SKM-1 treated with dmso at 0.1 percent for 144 hours (cell line): Measurements from ENCODE around the gene HIP1R.
A peak's percentile ranks its signal among the peaks of the same experiment; 100 is the strongest.

Experiments used
- DNase-seq: peaks from one replicate; lab custom pipeline; 2025; ENCODE audit not compliant: unreplicated experiment; lab: John Stamatoyannopoulos, UW

HIP1R gene

GRCh38 chr12:122847921-122848421, 12.7 kb downstream of the HIP1R start:
- no peak for DNase-seq

DNA sequence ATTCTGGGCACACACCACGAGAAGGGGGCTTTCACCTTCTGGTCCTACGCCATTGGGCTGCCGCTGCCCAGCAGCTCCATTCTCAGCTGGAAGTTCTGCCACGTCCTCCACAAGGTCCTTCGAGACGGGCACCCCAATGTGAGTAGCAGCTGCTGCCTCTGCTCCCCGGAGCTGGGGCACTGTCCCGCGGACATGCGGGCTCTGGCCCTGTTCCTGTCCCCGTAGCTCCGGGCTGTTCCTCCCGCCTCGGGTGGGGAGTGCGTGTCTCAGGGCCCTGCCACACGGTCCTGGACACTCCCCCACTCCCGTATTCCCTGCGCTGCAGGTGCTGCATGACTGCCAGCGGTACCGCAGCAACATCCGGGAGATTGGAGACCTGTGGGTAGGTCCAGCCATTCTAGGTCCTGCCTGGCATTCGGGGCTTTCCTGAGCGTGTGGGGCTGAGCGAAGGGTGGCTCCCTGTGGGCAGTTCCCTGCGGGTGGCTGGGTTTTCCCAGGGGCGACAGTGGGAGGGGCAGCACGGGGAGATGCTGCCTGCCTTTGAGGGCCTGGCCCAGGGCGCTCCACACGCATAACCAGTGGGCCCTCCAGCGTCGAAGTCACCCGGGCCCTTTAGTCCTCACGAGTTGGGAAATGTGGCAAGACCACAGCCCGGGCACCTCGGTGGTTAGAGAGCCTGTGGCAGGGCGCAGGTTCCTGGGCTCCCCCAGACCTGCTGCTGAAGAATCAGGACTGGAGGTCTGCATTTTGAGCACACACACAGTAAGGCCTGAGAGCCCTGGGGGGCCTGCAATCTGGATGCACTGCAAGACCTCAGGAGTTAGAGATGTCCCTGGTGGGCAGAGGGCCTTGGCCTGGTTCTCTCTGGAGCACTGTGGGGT, 13.5 kb downstream of the HIP1R start:
- DNase-seq: no peak

DNA sequence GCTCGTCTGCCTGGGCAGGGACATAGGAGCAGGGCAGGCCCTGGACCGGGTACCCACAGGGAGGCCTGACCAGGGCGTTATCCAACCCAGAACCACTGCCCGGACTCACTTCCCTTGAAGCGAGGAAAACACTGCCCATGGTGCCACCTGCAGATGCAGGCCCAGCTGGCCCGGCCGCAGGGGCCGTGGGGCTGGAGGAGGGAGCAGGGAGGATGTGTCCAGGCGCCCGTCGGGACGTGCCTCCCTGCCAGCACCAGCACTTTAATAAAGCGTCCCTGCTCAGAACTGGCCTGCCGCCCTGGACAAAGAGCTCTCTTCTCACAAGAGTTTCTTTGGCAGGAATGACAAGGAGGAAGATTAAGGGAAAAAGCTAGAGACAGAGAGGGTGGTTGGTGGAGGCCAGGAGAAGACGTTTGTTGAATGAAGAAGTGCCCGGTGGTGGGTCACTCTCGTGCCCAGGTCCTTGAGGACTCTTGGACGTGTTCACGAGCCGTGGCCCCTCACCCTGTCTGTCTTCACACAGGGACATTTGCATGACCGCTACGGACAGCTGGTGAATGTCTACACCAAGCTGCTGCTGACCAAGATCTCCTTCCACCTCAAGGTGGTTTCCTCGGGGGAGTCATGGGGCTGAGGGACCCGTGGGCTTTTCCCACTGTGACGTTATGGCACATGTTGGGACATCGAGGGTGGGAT, 14.2 kb downstream of the HIP1R start:
- no peak for DNase-seq

- no peak for DNase-seq
Observed at GRCh38 chr12:122850048-122850445, 14.8 kb downstream of the HIP1R start.

DNA sequence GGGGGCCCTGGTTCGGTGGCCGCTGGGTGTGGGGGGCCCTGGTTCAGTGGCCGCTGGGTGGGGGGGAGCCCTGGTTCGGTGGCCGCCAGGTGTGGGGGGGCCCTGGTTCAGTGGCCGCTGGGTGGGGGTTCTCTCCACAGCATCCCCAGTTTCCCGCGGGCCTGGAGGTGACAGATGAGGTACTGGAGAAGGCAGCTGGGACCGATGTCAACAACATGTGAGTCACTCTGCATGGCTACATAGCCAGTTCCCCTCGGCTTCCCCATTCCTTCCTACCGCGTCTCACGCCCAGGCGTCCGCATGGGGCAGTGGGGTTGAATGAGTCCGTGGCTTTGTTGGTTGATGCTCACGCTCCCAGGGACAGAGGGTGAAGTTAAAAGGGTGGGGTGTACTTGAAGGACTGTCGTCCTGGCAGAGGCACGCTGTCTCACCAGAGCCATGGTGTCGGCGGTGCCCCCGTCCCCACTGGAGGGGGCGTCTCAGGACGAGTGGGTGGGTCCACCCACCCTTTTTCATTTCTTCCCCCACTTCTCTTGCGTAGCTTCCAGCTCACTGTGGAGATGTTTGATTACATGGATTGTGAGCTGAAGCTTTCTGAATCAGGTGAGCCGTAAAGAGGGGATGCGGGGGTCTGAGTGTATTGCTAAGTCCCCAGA, 15.6 kb downstream of the HIP1R start:
- DNase-seq: no peak

- DNase-seq: no peak
Observed at GRCh38 chr12:122851820-122852219, 16.6 kb downstream of the HIP1R start.

DNA sequence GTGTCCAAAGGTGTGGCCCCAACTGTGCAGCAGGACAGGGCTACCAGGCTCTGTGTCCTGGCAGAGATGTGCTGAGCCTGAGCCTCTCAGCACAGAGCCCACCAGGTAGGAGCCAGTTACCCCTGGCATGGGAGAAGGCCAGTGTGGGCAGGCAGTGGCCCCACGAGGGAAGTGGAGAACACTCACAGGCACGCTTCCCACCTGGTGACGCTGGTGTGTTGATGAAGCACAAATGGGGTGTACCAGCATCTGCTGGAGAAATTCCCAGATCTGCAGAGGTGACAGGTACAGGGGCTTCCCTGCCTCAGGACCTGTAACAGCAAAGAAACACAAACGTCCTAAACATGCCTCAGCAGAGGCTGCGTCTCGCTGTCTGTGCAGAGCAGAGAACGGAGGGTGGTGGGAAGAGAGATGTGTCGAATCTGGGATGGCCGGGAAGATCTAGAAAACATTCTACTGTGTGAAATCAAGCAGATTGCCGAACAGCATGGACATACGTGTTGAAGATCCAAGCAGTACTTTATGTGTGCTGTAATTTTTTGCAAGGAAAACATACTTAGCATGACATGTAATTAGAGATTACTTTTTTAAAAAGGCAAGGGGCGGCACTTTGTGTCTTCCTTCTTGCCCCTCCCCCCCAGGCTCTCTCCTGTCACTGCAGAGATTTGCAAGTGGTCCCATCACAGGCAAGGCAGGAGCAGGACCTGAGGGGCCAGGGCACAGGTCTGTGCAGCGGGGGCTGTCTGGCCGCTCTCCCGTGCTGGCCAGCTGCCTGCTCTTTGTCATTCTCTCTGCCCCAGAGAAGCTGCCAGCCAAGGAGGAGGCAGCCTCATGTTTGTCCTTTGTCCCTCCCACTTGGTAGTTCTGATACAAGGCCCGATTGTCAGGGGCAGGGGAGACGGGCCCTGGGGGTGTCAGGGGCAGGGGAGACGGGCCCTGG, 17.3 kb downstream of the HIP1R start:
- no peak for DNase-seq

DNA sequence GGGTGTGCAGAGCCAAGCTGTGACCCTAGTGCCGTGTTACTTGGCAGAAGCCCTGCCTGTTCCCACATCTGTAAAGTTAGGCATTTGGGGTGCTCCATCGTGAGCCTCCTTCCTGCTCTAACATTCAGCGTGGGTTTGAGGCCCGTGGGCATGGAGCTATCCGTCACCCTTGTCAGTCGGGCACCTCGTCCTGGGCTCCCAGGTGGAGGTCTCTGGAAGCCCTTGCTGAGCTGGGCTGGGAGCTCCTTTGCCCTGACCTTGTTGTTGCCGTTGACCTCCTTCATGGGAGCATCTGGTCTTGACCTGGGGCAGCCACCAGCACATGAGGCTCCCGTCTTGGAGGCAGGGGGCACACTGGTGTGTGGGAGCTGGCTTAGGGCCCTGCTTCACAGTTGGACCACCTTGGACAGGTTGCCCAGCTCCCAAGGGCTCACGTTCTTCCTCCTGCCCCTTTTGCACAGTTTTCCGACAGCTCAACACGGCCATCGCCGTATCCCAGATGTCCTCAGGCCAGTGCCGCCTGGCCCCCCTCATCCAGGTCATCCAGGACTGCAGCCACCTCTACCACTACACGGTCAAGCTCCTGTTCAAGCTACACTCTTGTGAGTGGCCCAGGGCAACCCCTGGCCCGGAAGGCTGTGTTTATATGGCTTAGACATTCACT, 18.5 kb downstream of the HIP1R start:
- no peak for DNase-seq

DNA sequence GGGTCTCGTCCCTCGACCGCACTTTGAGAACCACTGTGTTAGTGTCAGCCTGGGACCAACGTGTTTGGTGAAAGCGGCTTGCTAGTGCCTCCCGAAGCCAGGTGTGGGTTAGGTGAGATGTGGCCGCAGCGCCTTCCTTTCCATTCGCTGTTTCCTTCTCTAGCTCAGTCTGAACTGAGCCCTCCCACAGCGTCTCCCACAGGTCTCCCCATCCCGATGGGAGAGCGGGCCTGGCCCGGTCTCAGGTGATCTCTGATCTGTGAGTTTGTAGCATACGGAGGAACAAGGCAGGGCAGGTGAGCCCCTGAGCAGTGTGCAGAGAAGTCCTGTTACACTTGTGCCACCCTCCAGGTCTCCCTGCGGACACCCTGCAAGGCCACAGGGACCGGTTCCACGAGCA, 19.3 kb downstream of the HIP1R start:
- DNase-seq: no peak

DNA sequence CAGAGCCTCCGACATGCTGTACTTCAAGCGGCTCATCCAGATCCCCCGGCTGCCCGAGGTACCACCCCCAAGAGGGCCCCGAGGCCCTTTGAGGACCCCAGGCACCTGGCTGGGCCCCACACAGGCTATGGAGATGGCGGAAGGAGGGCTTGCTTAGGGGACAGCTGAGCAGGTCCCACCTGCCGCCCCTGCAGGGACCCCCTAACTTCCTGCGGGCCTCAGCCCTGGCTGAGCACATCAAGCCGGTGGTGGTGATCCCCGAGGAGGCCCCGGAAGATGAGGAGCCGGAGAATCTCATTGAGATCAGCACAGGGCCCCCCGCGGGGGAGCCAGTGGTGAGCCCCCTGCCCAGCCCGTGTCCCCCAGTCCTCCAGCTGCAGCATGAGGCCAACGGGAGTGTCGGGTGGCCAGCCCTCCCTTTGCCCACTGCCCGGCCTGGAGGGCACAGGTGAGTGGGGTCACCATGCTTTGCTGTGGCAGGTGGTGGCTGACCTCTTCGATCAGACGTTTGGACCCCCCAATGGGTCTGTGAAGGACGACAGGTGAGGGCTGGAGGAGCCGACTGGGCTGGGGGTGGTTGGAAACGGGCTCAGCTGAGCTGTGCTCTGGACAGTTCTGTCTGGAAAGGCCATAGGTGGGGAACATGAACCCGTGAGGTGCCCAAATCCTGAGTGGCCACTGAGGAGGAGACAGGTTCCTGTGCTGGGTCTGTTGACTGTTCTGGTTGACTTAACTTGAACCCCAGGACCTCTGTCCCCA, 20.0 kb downstream of the HIP1R start:
- DNase-seq: no peak

GRCh38 chr12:122855928-122856831, 20.9 kb downstream of the HIP1R start:
- DNase-seq: no peak

GRCh38 chr12:122856999-122857671, 21.9 kb downstream of the HIP1R start:
- no peak for DNase-seq

DNA sequence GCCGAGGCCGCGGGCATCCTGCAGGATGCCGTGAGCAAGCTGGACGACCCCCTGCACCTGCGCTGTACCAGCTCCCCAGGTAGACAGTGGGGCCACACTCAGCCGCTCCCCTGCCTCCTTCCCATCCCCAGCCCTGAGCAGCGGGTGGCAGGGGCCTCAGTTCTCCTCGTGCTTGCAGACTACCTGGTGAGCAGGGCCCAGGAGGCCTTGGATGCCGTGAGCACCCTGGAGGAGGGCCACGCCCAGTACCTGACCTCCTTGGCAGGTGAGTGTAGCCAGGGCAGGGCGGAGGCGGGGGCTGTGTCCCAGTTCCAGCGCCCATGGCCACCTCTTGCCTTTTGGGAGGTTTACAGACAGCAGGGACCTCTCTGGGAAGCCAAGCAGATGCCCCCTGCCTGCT, 22.9 kb downstream of the HIP1R start:
- no peak for DNase-seq

- DNase-seq: no peak
Observed at GRCh38 chr12:122858591-122859302, 23.5 kb downstream of the HIP1R start.

- no peak for DNase-seq
Observed at GRCh38 chr12:122859303-122860039, 24.2 kb downstream of the HIP1R start.

DNA sequence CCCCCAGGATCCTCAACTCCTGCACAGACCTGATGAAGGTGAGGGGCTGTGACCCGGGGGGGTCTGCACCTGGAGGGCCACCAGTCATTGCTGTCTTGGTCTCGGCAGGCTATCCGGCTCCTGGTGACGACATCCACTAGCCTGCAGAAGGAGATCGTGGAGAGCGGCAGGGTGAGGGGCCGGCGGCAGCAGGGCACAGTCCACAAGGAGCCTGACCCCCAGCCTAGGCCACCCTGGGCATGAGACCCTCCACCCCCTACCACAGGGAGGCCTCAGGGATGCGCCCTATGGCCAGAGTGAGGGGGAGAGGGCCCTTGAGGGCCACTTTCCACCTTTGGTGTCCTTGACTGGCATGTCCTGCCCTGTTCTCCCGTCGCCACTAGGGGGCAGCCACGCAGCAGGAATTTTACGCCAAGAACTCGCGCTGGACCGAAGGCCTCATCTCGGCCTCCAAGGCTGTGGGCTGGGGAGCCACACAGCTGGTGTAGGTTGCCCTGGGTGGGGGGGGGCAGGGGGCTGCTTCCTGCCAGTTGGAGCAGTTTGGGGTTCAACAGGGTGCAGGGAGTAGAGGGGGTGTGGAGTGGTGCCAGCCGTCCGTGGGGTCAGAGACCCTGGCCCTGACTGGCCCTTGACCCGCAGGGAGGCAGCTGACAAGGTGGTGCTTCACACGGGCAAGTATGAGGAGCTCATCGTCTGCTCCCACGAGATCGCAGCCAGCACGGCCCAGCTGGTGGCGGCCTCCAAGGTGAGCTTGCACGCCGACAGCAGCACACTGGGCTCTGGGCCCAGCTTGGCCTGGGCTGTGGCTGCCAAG, 25.0 kb downstream of the HIP1R start:
- DNase-seq: peak; percentile 7
